ENCODE data around the gene PROX2. TPM values are rescaled to one million over a fixed set of nuclear protein-coding genes. Genes with fewer than 3 reads are reported as not detected.

The PROX2 gene
- total and polyA plus RNA-seq, 2 donors (not counting 3 experiments of a cell fraction or from before 2014, with no cell fraction given): 0.01 TPM; not detected in 1

DNA sequence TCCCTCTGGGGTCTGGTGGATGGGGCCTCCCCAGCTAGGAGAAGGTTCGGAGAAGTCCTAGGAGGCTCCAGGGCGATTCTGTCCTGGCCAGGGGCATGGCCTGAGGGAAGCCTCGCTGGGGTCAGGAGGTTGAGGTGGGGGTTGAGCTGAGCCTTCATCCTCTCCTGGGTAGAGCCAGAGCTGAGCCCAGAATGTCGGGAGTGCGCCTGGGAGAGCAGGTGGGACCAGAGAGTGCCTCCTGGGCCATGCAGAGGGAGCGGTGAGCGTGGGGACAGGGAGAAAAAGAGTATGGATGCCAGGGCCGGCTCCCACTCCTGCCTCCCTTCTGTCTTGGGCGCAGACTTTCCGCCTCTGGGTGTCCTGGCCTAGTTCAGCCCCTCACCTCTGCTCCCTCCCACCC lies 34.0 kb upstream of the PROX2 start:
- H3K9me1 ChIP-seq (replicated peaks; ENCODE audit: control insufficient read depth, extremely low read depth, insufficient read depth, low read length): no peaks in the 10 kb centered on the region
- no peaks in the 10 kb centered on the region for H3K9me3 ChIP-seq (replicated peaks; ENCODE audit: control insufficient read depth, insufficient read depth, low read length)
- no peak overlapping the region for H3K4me2 ChIP-seq (ENCODE audit: insufficient read depth, low read length)
- H3K9ac ChIP-seq (replicated peaks; ENCODE audit: extremely low read depth, insufficient read depth, low read length): no peak overlapping the region
- H3K79me2 ChIP-seq (ENCODE audit: control insufficient read depth, insufficient read depth, low read length): no peaks in the 10 kb centered on the region
- BruUV-seq (replicated peaks): no TSS peak
- H3K4me1 ChIP-seq (ENCODE audit: control insufficient read depth, extremely low read depth, insufficient read depth, low read length): peaks cover 7% of the 10 kb centered on the region
- no peak overlapping the region for H3K27ac ChIP-seq (ENCODE audit: insufficient read depth, low read depth, low read length)
- CTCF ChIA-PET: interaction anchor here (6.0 to 7.0 kb wide), 2 partner anchors 50 to 180 kb away, joined by 67 to 468 read pairs; no protein-coding TSS in a partner anchor
- intact Hi-C loops (cut with micrococcal nuclease) (loop anchor here (5.0 kb wide), 1 partner anchor 303 kb away; no protein-coding TSS in a partner anchor), dilution Hi-C loops (cut with MboI; ENCODE audit: extremely low pct_ligation_motif_present, low sequenced_read_pairs) (no loop called here)
- H3K27me3 ChIP-seq (ENCODE audit: control insufficient read depth in 2 of 2, insufficient read depth in 2 of 2, low read length in 2 of 2): no peaks in the 10 kb centered on the region
- FAIRE-seq: no peak
- no peak overlapping the region for H2AFZ ChIP-seq (ENCODE audit: low read depth, low read length)
- DNase-seq (ENCODE audit: low read depth, low spot score): no peak
- no peaks in the 10 kb centered on the region for H4K20me1 ChIP-seq (replicated peaks; ENCODE audit: control insufficient read depth, extremely low read depth, insufficient read depth, low read length)
- TF ChIP-seq MYC (IDR thresholded peaks at IDR 0.05; ENCODE audit: low read depth, low read length) (no peak), EZH2 (IDR thresholded peaks at IDR 0.05; ENCODE audit: borderline replicate concordance, low read depth, low read length, severe bottlenecking) (no peak), FOS (IDR thresholded peaks at IDR 0.05; ENCODE audit: borderline replicate concordance, insufficient read depth, low read length) (no peak), JUN (IDR thresholded peaks at IDR 0.05; ENCODE audit: borderline replicate concordance, insufficient read depth, insufficient read length, low read depth) (no peak), POLR2AphosphoS5 (IDR thresholded peaks at IDR 0.05; ENCODE audit: insufficient read depth, low read depth, low read length) (no peak), GATA2 (IDR thresholded peaks at IDR 0.05; ENCODE audit: insufficient read depth, insufficient read length, low read depth, low read length) (no peak), POLR2A (IDR thresholded peaks at IDR 0.05; ENCODE audit: low read depth, low read length) (no peak)
- TF ChIP-seq, protein P1, sequence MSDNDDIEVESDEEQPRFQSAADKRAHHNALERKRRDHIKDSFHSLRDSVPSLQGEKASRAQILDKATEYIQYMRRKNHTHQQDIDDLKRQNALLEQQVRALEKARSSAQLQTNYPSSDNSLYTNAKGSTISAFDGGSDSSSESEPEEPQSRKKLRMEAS (IDR thresholded peaks at IDR 0.05; ENCODE audit: insufficient read depth, insufficient read length): no peak
- TF ChIP-seq, protein P2, sequence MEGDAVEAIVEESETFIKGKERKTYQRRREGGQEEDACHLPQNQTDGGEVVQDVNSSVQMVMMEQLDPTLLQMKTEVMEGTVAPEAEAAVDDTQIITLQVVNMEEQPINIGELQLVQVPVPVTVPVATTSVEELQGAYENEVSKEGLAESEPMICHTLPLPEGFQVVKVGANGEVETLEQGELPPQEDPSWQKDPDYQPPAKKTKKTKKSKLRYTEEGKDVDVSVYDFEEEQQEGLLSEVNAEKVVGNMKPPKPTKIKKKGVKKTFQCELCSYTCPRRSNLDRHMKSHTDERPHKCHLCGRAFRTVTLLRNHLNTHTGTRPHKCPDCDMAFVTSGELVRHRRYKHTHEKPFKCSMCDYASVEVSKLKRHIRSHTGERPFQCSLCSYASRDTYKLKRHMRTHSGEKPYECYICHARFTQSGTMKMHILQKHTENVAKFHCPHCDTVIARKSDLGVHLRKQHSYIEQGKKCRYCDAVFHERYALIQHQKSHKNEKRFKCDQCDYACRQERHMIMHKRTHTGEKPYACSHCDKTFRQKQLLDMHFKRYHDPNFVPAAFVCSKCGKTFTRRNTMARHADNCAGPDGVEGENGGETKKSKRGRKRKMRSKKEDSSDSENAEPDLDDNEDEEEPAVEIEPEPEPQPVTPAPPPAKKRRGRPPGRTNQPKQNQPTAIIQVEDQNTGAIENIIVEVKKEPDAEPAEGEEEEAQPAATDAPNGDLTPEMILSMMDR (IDR thresholded peaks at IDR 0.05; ENCODE audit: extremely low read depth in 1 of 2, insufficient read depth in 1 of 2, low read depth in 1 of 2, low read length in 2 of 2): no peak
- H3K36me3 ChIP-seq (ENCODE audit: control insufficient read depth in 2 of 2, extremely low read depth in 1 of 2, insufficient read depth in 2 of 2, low read length in 2 of 2): peaks cover 0 to 2% of the 10 kb centered on the region in 2 experiments
- H3K4me3 ChIP-seq (replicated peaks in 1 of 3; ENCODE audit: insufficient read depth in 1 of 3, low read depth in 1 of 3, low read length in 3 of 3): no peak overlapping the region
- POLR2A ChIA-PET: no interaction called here
